PC-9 (cell line): ENCODE results near the gene CYP4F8.

Source experiments
- CTCF ChIP-seq: fragments of 200-600 bp; sonication (generic); conservative IDR thresholded peaks from 2 replicates; pipeline ENCODE4 v1.6.1; 2017; ENCODE audit warnings: mixed run types, antibody characterized with exemption, mild to moderate bottlenecking, moderate library complexity
- EZH2 ChIP-seq: fragments of 200-600 bp; sonication (generic); IDR thresholded peaks from 2 replicates; pipeline ENCODE4 v1.8.0; 2017; ENCODE audit warnings: antibody characterized with exemption, low read depth

- TF ChIP-seq CTCF (no peak), EZH2 (no peak)
These were observed 41.4 kb downstream of the CYP4F8 start for GRCh38 chr19:15656467-15656866.
